IMR-90 (cell line): ENCODE data around the gene TEDC1. TPM values are rescaled to one million over a fixed set of nuclear protein-coding genes. Genes with fewer than 3 reads are reported as not detected.

Source experiments
- ATAC-seq: fragments of 200-7000 bp; cut with Tn5 transposase; 2 replicates; pipeline ENCODE4 v1.9.1; 2020; ENCODE audit warnings: low read depth, mild to moderate bottlenecking, moderate library complexity
- BruUV-seq: library from RNA; stranded (reverse); fragments of 400-500 nt; replicated peaks from 2 replicates; lab custom pipeline; 2021; lab: Mats Ljungman, UMichigan
- CTCF ChIA-PET: fragments of 300-600 bp; formaldehyde crosslinking; extraction: SDS; loops from one replicate; lab custom pipeline; 2021; ENCODE audit warnings: antibody characterized with exemption; lab: Yijun Ruan, JAX
- POLR2A ChIA-PET: fragments of 300-600 bp; sonication (Branson Sonifier 250); formaldehyde crosslinking; loops from one replicate; lab custom pipeline; 2022; ENCODE audit warnings: antibody characterized with exemption; ENCODE audit not compliant: unreplicated experiment; lab: Charles Lee
- DNase-seq: peaks from one replicate; pipeline ENCODE4 v3.0.0; 2013
- H2AFZ ChIP-seq: replicated peaks from 2 replicates; pipeline ENCODE3; 2013; ENCODE audit warnings: low read length, mild to moderate bottlenecking; ENCODE audit not compliant: poor library complexity
- H2AK5ac ChIP-seq: 2 replicates; pipeline ENCODE4 v1.6.1; 2013; ENCODE audit warnings: low read depth, low read length, inconsistent platforms
- H2AK9ac ChIP-seq: replicated peaks from 2 replicates; pipeline ENCODE3; 2013; ENCODE audit warnings: mild to moderate bottlenecking, low read depth, low read length, moderate library complexity; ENCODE audit not compliant: poor library complexity
- H2BK120ac ChIP-seq: 2 replicates; pipeline ENCODE4 v1.6.1; 2013; ENCODE audit warnings: low read depth, low read length, inconsistent platforms
- H2BK15ac ChIP-seq: 3 replicates; pipeline ENCODE4 v1.6.1; 2013; ENCODE audit warnings: low read depth, low read length, inconsistent platforms
- H2BK20ac ChIP-seq: 2 replicates; pipeline ENCODE4 v1.6.1; 2013; ENCODE audit warnings: low read depth, mild to moderate bottlenecking, inconsistent platforms, low read length, moderate library complexity
- H2BK5ac ChIP-seq: 2 replicates; pipeline ENCODE4 v1.6.1; 2013; ENCODE audit warnings: mild to moderate bottlenecking, low read depth, low read length, inconsistent platforms; ENCODE audit not compliant: poor library complexity, severe bottlenecking
- H3K14ac ChIP-seq: replicated peaks from 2 replicates; pipeline ENCODE4 v1.6.1; 2013; ENCODE audit warnings: low read depth, low read length, inconsistent platforms
- H3K18ac ChIP-seq: 2 replicates; pipeline ENCODE4 v1.6.1; 2013; ENCODE audit warnings: low read depth, low read length, control low read depth
- H3K23ac ChIP-seq: 2 replicates; pipeline ENCODE4 v1.6.1; 2013; ENCODE audit warnings: low read depth, low read length, inconsistent platforms
- H3K27ac ChIP-seq: 2 replicates; pipeline ENCODE4 v1.5.1; 2013; ENCODE audit warnings: mild to moderate bottlenecking, control low read depth, low read length; ENCODE audit not compliant: insufficient read depth
- H3K27me3 ChIP-seq: 2 replicates; pipeline ENCODE4 v1.6.1; 2013; ENCODE audit warnings: low read length; ENCODE audit not compliant: control insufficient read depth, insufficient read depth
- H3K36me3 ChIP-seq: 2 replicates; pipeline ENCODE4 v1.6.1; 2013; ENCODE audit warnings: low read length, mixed read lengths; ENCODE audit not compliant: control insufficient read depth, insufficient read depth
- H3K4ac ChIP-seq: 2 replicates; pipeline ENCODE4 v1.6.1; 2013; ENCODE audit warnings: low read depth, low read length, inconsistent platforms
- H3K4me1 ChIP-seq: 2 replicates; pipeline ENCODE4 v1.6.1; 2013; ENCODE audit warnings: low read length, mixed read lengths; ENCODE audit not compliant: control insufficient read depth, insufficient read depth
- H3K4me2 ChIP-seq: 2 replicates; pipeline ENCODE4 v1.6.1; 2013; ENCODE audit warnings: low read depth, mild to moderate bottlenecking, control low read depth, low read length, moderate library complexity
- H3K4me3 ChIP-seq: 2 replicates; pipeline ENCODE4 v1.5.1; 2013; ENCODE audit warnings: low read depth, mild to moderate bottlenecking, control low read depth, low read length, moderate library complexity; ENCODE audit not compliant: insufficient read depth
- H3K56ac ChIP-seq: 2 replicates; pipeline ENCODE4 v1.6.1; 2013; ENCODE audit warnings: low read length, inconsistent platforms; ENCODE audit not compliant: insufficient read depth; ENCODE audit errors: extremely low read depth
- H3K79me1 ChIP-seq, 2 experiments: 2 replicates each; pipeline ENCODE4 v1.6.1; 2013; ENCODE audit warnings: low read length in 2 of 2, inconsistent platforms in 1 of 2, low read depth in 1 of 2
- H3K9ac ChIP-seq: 2 replicates; pipeline ENCODE4 v1.6.1; 2013; ENCODE audit warnings: low read depth, low read length, control low read depth
- H3K9me1 ChIP-seq: 2 replicates; pipeline ENCODE4 v1.6.1; 2013; ENCODE audit warnings: low read length, inconsistent platforms; ENCODE audit not compliant: insufficient read depth
- H3K9me3 ChIP-seq: 2 replicates; pipeline ENCODE4 v1.6.1; 2013; ENCODE audit warnings: low read length; ENCODE audit not compliant: control insufficient read depth, insufficient read depth
- H4K20me1 ChIP-seq: 2 replicates; pipeline ENCODE4 v1.6.1; 2013; ENCODE audit warnings: low read length, inconsistent platforms; ENCODE audit not compliant: insufficient read depth
- H4K5ac ChIP-seq: 2 replicates; pipeline ENCODE4 v1.6.1; 2013; ENCODE audit warnings: mild to moderate bottlenecking, low read depth, low read length, control low read depth
- H4K8ac ChIP-seq, 2 experiments: 2 replicates each; pipeline ENCODE4 v1.6.1; 2013; ENCODE audit warnings: low read depth in 2 of 2, low read length in 2 of 2, control low read depth in 1 of 2, inconsistent platforms in 1 of 2
- H4K91ac ChIP-seq: 2 replicates; pipeline ENCODE4 v1.6.1; 2013; ENCODE audit warnings: low read depth, low read length, inconsistent platforms; ENCODE audit not compliant: insufficient read depth
- BHLHE40 ChIP-seq: fragments of 150-350 bp; IDR thresholded peaks from 2 replicates; pipeline ENCODE4 v1.6.1; 2016; ENCODE audit warnings: mild to moderate bottlenecking, low read depth, low read length
- CEBPB ChIP-seq: IDR thresholded peaks from 2 replicates; pipeline ENCODE4 v1.6.1; 2012; ENCODE audit warnings: low read depth, low read length, improper control_type of control experiment
- CHD1 ChIP-seq: IDR thresholded peaks from 2 replicates; pipeline ENCODE4 v1.6.1; 2012; ENCODE audit warnings: low read depth, low read length, improper control_type of control experiment
- CTCF ChIP-seq: conservative IDR thresholded peaks from 2 replicates; pipeline ENCODE4 v1.5.1; 2012; ENCODE audit warnings: mild to moderate bottlenecking, low read depth, low read length, improper control_type of control experiment
- ELK1 ChIP-seq: fragments of 150-350 bp; IDR thresholded peaks from 2 replicates; pipeline ENCODE4 v1.6.1; 2016; ENCODE audit warnings: low read depth, mild to moderate bottlenecking, low read length, moderate library complexity, borderline replicate concordance
- FOS ChIP-seq: fragments of 150-350 bp; IDR thresholded peaks from 2 replicates; pipeline ENCODE4 v1.6.1; 2016; ENCODE audit warnings: low read depth, low read length
- MAZ ChIP-seq: IDR thresholded peaks from 2 replicates; pipeline ENCODE4 v1.6.1; 2012; ENCODE audit warnings: low read depth, mild to moderate bottlenecking, low read length, improper control_type of control experiment, moderate library complexity, borderline replicate concordance
- RAD21 ChIP-seq: IDR thresholded peaks from 2 replicates; pipeline ENCODE4 v1.6.1; 2012; ENCODE audit warnings: low read length, improper control_type of control experiment
- RCOR1 ChIP-seq: IDR thresholded peaks from 2 replicates; pipeline ENCODE4 v1.6.1; 2012; ENCODE audit warnings: mild to moderate bottlenecking, low read length, improper control_type of control experiment; ENCODE audit not compliant: insufficient replicate concordance
- RFX5 ChIP-seq: IDR thresholded peaks from 2 replicates; pipeline ENCODE4 v1.8.0; 2012; ENCODE audit warnings: low read depth, mild to moderate bottlenecking, low read length, moderate library complexity
- SMC3 ChIP-seq: fragments of 150-350 bp; IDR thresholded peaks from 2 replicates; pipeline ENCODE4 v1.6.1; 2016; ENCODE audit warnings: low read depth, mild to moderate bottlenecking, antibody characterized with exemption, low read length, moderate library complexity
- USF2 ChIP-seq: fragments of 150-350 bp; IDR thresholded peaks from 2 replicates; pipeline ENCODE4 v1.6.1; 2017; ENCODE audit warnings: mild to moderate bottlenecking, antibody characterized with exemption, low read length, low read depth
- whole genome bisulfite sequencing, 2 experiments: methylation state at CpG; one replicate each; pipeline versions ENCODE4 v1.1.5 to v1.1.7; 2013; ENCODE audit warnings: missing lambda C conversion rate in 2 of 2; ENCODE audit not compliant: insufficient read length in 1 of 2; ENCODE audit errors: extremely low coverage in 2 of 2; 5-methylcytosine and 5-hydroxymethylcytosine counted together
- dilution Hi-C: fragments of 300-500 bp; cut with HindIII; formaldehyde crosslinking; loops from one replicate; pipeline ENCODE4 v1.14.3; 2018; ENCODE audit warnings: low sequenced_read_pairs; ENCODE audit not compliant: unreplicated experiment
- in situ Hi-C: fragments of 300-500 bp; cut with MboI; formaldehyde crosslinking; loops from 3 replicates; pipeline ENCODE4 v1.14.3; 2019; ENCODE audit warnings: low sequenced_read_pairs, inconsistent platforms, mixed read lengths
- intact Hi-C: fragments of 100-400 bp; cut with micrococcal nuclease; formaldehyde crosslinking; loops from 2 replicates; pipeline ENCODE4 v1.10.0; 2022
- polyA plus RNA-seq, 3 experiments: library from polyadenylated mRNA; depleted of rRNA; stranded (reverse); fragments of >200 nt; gene quantifications; 2 replicates each; pipeline ENCODE4 v1.2.3, GENCODE V29; 2012; ENCODE audit warnings: low replicate concordance in 1 of 3
- total RNA-seq: library from RNA; depleted of rRNA; stranded (reverse); fragments of >200 nt; gene quantifications from 2 replicates; pipeline ENCODE4 v1.2.3, GENCODE V29; 2012

Gene TEDC1
- total and polyA plus RNA-seq, 2 of the 4 experiments (the other 2 are of a cell fraction), result 5.7 to 6.4 TPM

GRCh38 chr14:105455086-105455640 is 35.9 kb upstream of the TEDC1 start:
- H2AK5ac ChIP-seq, result no peak overlapping the region
- H3K56ac ChIP-seq, result no peak overlapping the region
- ChIA-PET CTCF (no interaction called here), POLR2A (no interaction called here)
- H4K91ac ChIP-seq, result no peak overlapping the region
- peaks cover 5 to 12% of the 10 kb centered on the region in 2 experiments; a peak in 1 of 4 replicates for H3K79me1 ChIP-seq
- peaks cover 56% of the 10 kb centered on the region for H3K36me3 ChIP-seq
- TF ChIP-seq RFX5 (no peak), RAD21 (no peak), SMC3 (no peak), BHLHE40 (no peak), RCOR1 (no peak), USF2 (no peak), CEBPB (no peak), CTCF (no peak), CHD1 (no peak), MAZ (no peak), ELK1 (no peak), FOS (no peak)
- no peaks in the 10 kb centered on the region for H3K27me3 ChIP-seq
- H3K4me3 ChIP-seq, result no peak overlapping the region
- no peaks in the 10 kb centered on the region; the same call in 1 of the 2 replicates for H4K20me1 ChIP-seq
- no peak overlapping the region for H3K27ac ChIP-seq
- no peak overlapping the region for H3K23ac ChIP-seq
- ATAC-seq, result no peak
- H3K9ac ChIP-seq, result no peak overlapping the region
- H2BK15ac ChIP-seq, result no peak overlapping the region
- in situ Hi-C loops (no loop called here), dilution Hi-C loops (no loop called here), intact Hi-C loops (no loop called here)
- DNase-seq, result no peak
- H3K14ac ChIP-seq, result no peak overlapping the region
- H2BK120ac ChIP-seq, result no peak overlapping the region
- H3K9me3 ChIP-seq, result no peaks in the 10 kb centered on the region
- no peak overlapping the region for H3K18ac ChIP-seq
- no peaks in the 10 kb centered on the region for H3K4me1 ChIP-seq
- no peak overlapping the region for H3K4ac ChIP-seq
- H2BK20ac ChIP-seq, result no peak overlapping the region
- H2BK5ac ChIP-seq, result no peak overlapping the region
- H4K5ac ChIP-seq, result no peak overlapping the region
- no peak overlapping the region for H3K4me2 ChIP-seq
- no peak overlapping the region for H2AFZ ChIP-seq
- H2AK9ac ChIP-seq, result no peak overlapping the region
- WGBS, 2 experiments, result 95% methylated on average over 13 of the region's 22 CpGs; no CpG with 5 or more reads in 1 of the 2 experiments
- no TSS peak for BruUV-seq
- H4K8ac ChIP-seq, result no peak overlapping the region
- no peaks in the 10 kb centered on the region for H3K9me1 ChIP-seq
